SU-DHL-6 (cell line): ENCODE measurements around the gene PRX.

Source experiments
- EZH2phosphoT487 ChIP-seq: fragments of 200-600 bp; sonication (generic), shearing (Covaris generic); conservative IDR thresholded peaks from 2 replicates; pipeline ENCODE4 v1.6.1; 2018; ENCODE audit warnings: mild to moderate bottlenecking, antibody characterized with exemption, low read length, moderate library complexity, mixed read lengths
- TF ChIP-seq, protein P1 (sequence below): fragments of 200-600 bp; sonication (generic); IDR thresholded peaks from one replicate; pipeline ENCODE4 v1.5.1; 2017; ENCODE audit warnings: antibody characterized with exemption, mild to moderate bottlenecking, low read length, moderate library complexity; ENCODE audit not compliant: insufficient read depth, poor library complexity, severe bottlenecking

DNA sequence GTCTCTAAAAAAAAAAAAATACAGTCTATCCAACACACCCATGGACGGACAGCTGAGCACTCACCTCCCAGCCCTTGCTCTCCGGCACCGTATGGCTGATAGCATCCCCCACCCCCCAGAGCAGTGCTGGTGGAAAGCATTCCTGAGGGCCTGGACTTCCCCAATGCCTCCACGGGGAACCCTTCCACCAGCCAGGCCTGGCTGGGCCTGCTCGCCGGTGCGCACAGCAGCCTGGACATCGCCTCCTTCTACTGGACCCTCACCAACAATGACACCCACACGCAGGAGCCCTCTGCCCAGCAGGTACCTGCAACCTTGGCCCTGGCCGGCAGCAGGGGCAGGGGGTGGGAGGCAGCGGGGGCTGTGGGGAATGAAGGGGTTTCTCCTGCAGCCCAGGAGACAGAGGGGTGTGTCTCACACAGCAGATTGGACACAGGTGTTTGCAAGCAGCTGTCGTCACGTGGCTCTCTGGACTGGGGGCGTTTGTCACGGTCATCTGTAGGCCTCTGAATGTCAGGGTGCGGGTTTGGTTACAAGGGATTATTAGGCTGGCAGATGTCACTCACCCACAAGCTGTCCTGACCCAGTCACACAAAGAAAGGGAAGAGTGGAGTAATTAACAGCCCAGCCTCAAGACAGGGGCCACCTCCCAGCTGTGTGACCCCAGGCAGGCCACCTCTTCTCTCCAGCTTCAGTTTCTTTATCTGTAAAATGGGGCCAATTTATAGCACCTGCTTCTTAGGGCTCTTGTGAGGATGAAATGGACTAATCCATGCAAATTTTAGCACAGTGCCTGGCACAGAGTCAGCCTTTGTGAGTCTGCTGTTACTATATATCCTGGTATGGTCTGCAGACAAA is 45.4 kb downstream of the PRX start:
- TF ChIP-seq, protein P1, sequence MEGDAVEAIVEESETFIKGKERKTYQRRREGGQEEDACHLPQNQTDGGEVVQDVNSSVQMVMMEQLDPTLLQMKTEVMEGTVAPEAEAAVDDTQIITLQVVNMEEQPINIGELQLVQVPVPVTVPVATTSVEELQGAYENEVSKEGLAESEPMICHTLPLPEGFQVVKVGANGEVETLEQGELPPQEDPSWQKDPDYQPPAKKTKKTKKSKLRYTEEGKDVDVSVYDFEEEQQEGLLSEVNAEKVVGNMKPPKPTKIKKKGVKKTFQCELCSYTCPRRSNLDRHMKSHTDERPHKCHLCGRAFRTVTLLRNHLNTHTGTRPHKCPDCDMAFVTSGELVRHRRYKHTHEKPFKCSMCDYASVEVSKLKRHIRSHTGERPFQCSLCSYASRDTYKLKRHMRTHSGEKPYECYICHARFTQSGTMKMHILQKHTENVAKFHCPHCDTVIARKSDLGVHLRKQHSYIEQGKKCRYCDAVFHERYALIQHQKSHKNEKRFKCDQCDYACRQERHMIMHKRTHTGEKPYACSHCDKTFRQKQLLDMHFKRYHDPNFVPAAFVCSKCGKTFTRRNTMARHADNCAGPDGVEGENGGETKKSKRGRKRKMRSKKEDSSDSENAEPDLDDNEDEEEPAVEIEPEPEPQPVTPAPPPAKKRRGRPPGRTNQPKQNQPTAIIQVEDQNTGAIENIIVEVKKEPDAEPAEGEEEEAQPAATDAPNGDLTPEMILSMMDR, result no peak
- no peak for TF ChIP-seq EZH2phosphoT487
